Cardiac muscle cell (in vitro differentiated cells and primary cell): ENCODE data around the gene TPRG1. TPM values are rescaled to one million over a fixed set of nuclear protein-coding genes. Genes with fewer than 3 reads are reported as not detected.
A peak's percentile ranks its signal among the peaks of the same experiment; 100 is the strongest.

ENCODE experiments used
- DNase-seq, 2 donors: peaks; one replicate each; pipeline versions ENCODE4 v3.0.0 to v3.0.0-alpha.2; 2010 to 2017; ENCODE audit warnings: low read depth in 1 of 2, low spot score in 1 of 2
- H3K27ac ChIP-seq: fragments of 200-600 bp; sonication (generic); 2 replicates; pipeline ENCODE4 v1.5.1; 2016
- H3K27me3 ChIP-seq: fragments of 200-600 bp; sonication (generic); 2 replicates; pipeline ENCODE4 v1.6.0; 2016; ENCODE audit warnings: control low read depth
- H3K36me3 ChIP-seq: fragments of 200-600 bp; sonication (generic); 2 replicates; pipeline ENCODE4 v1.5.1; 2016; ENCODE audit warnings: control low read depth
- H3K4me1 ChIP-seq: fragments of 200-600 bp; sonication (generic); 2 replicates; pipeline ENCODE4 v1.8.1; 2017; ENCODE audit warnings: low read depth, mild to moderate bottlenecking, mixed run types
- H3K4me3 ChIP-seq: fragments of 200-600 bp; sonication (generic); 2 replicates; pipeline ENCODE4 v1.5.1; 2016; ENCODE audit warnings: mild to moderate bottlenecking
- H3K9me3 ChIP-seq: fragments of 200-600 bp; sonication (generic); 2 replicates; pipeline ENCODE4 v1.5.1; 2017; ENCODE audit warnings: low read depth, mild to moderate bottlenecking, control low read depth
- polyA plus RNA-seq: library from polyadenylated mRNA; unstranded; fragments of >200 nt; fragmentation: Nextera tagmentation; extraction: Ambion mirVana; gene quantifications from 2 replicates; pipeline ENCODE4 v1.2.1, GENCODE V29; 2016
- total RNA-seq: library from RNA; depleted of rRNA; stranded (reverse); fragments of >200 nt; gene quantifications from 2 replicates; pipeline ENCODE4 v1.2.3, GENCODE V29; 2016
- TF ChIP-seq, protein P1 (sequence below): IDR thresholded peaks from 2 replicates; pipeline ENCODE4 v1.5.1; 2012; ENCODE audit warnings: low read depth, mild to moderate bottlenecking, low read length

TPRG1 gene
- total and polyA plus RNA-seq, 2 experiments from 2014 or later = 0.09 to 0.48 TPM

DNA sequence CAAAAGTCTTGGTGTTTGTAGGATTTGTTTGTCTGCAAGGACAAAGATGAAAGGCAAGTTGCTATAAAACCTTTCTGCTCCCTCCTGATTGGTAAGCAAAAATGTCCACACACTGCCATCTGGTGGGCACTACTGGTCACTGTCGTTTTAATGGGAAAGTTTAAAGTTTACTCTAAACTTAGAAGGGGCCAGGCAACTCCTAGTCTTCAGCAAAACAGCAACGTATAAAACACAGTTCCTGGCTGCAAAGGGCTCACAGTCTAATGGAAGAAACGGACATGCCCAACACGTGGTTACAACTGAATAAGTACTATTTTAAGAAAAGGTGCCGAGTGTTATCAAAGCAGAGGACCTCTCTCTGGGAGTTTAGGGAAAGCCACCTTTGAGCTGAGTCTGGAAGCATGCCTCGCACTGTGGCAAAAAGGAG is 23.7 kb upstream of the TPRG1 start:
- no peaks in the 10 kb centered on the region for H3K9me3 ChIP-seq
- peaks cover 5% of the 10 kb centered on the region for H3K4me1 ChIP-seq
- H3K4me3 ChIP-seq = no peak overlapping the region
- H3K27me3 ChIP-seq = no peaks in the 10 kb centered on the region
- H3K27ac ChIP-seq = no peak overlapping the region
- DNase-seq = peak; percentile 74 to 77
- H3K36me3 ChIP-seq = no peaks in the 10 kb centered on the region
- TF ChIP-seq, protein P1, sequence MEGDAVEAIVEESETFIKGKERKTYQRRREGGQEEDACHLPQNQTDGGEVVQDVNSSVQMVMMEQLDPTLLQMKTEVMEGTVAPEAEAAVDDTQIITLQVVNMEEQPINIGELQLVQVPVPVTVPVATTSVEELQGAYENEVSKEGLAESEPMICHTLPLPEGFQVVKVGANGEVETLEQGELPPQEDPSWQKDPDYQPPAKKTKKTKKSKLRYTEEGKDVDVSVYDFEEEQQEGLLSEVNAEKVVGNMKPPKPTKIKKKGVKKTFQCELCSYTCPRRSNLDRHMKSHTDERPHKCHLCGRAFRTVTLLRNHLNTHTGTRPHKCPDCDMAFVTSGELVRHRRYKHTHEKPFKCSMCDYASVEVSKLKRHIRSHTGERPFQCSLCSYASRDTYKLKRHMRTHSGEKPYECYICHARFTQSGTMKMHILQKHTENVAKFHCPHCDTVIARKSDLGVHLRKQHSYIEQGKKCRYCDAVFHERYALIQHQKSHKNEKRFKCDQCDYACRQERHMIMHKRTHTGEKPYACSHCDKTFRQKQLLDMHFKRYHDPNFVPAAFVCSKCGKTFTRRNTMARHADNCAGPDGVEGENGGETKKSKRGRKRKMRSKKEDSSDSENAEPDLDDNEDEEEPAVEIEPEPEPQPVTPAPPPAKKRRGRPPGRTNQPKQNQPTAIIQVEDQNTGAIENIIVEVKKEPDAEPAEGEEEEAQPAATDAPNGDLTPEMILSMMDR = peak; percentile 68

DNA sequence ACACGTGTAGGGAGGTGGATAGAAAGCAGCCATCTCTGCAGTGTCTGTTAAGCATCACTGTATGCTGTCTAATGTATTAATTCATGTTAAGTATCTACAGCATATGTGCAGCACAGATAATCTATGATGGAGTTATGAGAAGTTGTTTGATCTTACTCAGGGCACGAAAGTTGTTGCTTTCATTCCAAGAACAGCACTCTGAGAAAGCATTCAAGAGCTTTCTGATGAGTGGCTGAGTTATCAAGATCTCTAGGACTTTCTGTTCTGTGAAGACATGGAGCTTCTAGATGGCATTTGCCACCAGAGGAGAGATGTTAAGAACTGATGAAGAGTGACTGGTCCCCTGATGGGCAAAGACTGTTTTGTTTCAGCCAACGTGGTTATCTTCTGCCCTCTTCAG is 22.6 kb upstream of the TPRG1 start:
- H3K9me3 ChIP-seq = no peaks in the 10 kb centered on the region
- H3K4me3 ChIP-seq = no peak overlapping the region
- H3K27me3 ChIP-seq = no peaks in the 10 kb centered on the region
- DNase-seq = no peak
- TF ChIP-seq, protein P1 = no peak
- H3K27ac ChIP-seq = no peak overlapping the region
- H3K4me1 ChIP-seq = peaks cover 5% of the 10 kb centered on the region
- H3K36me3 ChIP-seq = no peaks in the 10 kb centered on the region

DNA sequence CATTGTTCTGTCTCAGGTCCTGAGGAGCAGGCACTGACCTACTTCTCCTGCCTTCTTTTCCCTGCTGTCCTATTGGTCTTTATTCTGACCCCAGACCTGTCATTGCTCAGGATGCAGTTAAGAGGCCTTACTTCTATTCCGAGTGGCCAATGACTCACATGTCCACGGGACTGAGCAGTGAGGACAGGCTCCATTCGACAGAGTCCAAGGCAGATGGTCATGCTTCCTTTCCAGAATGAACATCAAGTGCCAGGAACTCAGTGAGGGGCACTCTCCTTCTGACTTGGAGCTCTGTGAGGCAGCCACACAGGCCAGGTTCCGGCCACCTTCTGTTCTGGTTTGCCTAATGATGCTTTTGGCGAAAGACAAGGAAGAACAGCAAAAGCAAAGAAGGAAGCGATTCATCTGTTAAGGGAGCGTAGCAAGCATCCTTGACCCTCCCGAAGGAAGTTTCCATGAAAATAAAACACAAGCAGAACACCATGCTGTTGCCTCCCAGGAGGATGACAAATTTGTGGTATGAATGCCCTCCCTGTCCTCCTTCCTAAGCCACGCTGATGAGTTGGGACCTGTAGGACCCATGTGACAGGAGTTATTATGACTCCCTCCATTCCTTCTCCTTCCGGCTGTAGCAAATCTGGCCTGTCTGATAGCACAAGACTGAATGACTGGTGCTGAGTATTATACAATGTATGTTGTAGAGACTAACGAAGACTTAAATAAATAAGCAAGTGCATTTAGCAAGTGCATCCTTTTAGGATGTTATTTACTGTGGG is 14.4 kb upstream of the TPRG1 start:
- no peaks in the 10 kb centered on the region for H3K9me3 ChIP-seq
- TF ChIP-seq, protein P1 = no peak
- no peak overlapping the region for H3K27ac ChIP-seq
- H3K4me3 ChIP-seq = no peak overlapping the region
- H3K36me3 ChIP-seq = no peaks in the 10 kb centered on the region
- H3K27me3 ChIP-seq = no peaks in the 10 kb centered on the region
- H3K4me1 ChIP-seq = no peaks in the 10 kb centered on the region
- DNase-seq = no peak

DNA sequence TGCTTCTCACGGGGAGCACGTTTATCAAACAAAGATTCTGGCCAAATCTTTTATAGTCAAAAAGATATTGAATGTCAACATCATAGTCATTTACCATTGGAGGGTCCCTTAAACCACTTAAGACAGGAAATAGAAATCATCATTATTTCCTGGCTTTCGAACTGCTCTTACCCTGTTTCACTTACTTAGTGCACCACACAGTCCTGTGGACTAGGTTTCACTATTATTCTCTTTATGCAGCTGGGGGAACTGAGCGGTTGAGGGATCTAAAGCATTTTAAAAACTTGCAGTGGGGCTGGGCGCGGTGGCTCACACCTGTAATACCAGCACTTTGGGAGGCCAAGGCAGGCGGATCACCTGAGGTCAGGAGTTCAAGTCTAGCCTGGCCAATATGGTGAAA is 13.7 kb upstream of the TPRG1 start:
- TF ChIP-seq, protein P1 = no peak
- no peaks in the 10 kb centered on the region for H3K27me3 ChIP-seq
- no peaks in the 10 kb centered on the region for H3K9me3 ChIP-seq
- no peak for DNase-seq
- no peak overlapping the region for H3K27ac ChIP-seq
- H3K36me3 ChIP-seq = no peaks in the 10 kb centered on the region
- no peaks in the 10 kb centered on the region for H3K4me1 ChIP-seq
- no peak overlapping the region for H3K4me3 ChIP-seq

DNA sequence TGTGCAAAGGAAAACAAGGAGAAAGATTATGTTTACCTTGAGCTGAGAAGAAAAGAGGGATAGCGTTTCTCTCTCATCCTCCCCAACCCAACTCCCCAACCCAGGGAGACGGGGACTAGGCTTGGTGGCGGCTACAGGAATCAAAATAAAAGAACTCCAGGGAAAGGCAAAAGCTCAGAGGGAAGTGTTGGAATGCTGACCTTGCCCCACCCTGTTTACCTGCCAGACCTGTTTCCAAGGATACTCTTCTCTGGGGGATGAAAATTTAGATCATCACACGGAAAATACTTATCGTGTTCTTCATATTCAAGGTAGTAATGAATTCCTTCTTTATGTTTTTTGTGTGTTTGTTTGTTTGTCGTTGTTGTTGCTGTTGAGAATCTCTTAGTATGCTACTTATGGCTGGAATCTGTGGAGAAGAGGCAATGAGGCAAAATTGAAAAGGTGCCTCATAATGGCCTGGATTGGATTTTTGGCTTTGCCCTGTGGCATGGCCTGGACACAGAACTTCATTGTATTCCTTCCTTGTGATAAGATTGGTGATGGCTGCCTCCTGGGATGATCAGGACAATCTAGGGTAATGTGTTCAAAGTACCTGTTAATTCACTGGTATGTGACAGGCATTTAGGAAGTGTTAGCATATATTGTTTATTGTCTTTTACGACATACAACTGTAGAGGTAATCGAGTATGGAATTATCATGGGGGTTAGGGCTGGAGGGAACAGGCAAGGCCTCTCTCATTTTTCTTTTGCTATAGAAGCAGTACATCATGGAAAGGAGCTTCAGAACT is 11.1 kb upstream of the TPRG1 start:
- Histone ChIP-seq H3K27ac (no peak overlapping the region), H3K36me3 (no peaks in the 10 kb centered on the region), H3K27me3 (no peaks in the 10 kb centered on the region), H3K9me3 (no peaks in the 10 kb centered on the region), H3K4me1 (no peaks in the 10 kb centered on the region), H3K4me3 (no peak overlapping the region)
- TF ChIP-seq, protein P1 = no peak
- no peak for DNase-seq
